Loucy (cell line): ENCODE data around the gene GALNT7.
A peak's percentile ranks its signal among the peaks of the same experiment; 100 is the strongest.

Experiments
- H2AFZ ChIP-seq: fragments of 200-600 bp; sonication (generic); 2 replicates; pipeline ENCODE4 v1.6.0; 2016; ENCODE audit warnings: antibody characterized with exemption, mild to moderate bottlenecking, low read length, moderate library complexity
- H3F3A ChIP-seq: fragments of 200-600 bp; 2 replicates; pipeline ENCODE4 v1.6.0; 2016; ENCODE audit warnings: antibody characterized with exemption, low read depth, mild to moderate bottlenecking
- H3K27me3 ChIP-seq: fragments of 200-600 bp; sonication (generic); 2 replicates; pipeline ENCODE4 v1.6.1; 2014; ENCODE audit warnings: low read length, mild to moderate bottlenecking; ENCODE audit not compliant: insufficient read depth, poor library complexity, severe bottlenecking
- H3K36me3 ChIP-seq: fragments of 200-600 bp; sonication (generic); 2 replicates; pipeline ENCODE4 v1.6.1; 2016; ENCODE audit warnings: low read length; ENCODE audit not compliant: insufficient read depth
- H3K4me1 ChIP-seq: fragments of 200-600 bp; sonication (generic); 2 replicates; pipeline ENCODE4 v1.5.1; 2014; ENCODE audit warnings: low read length, mild to moderate bottlenecking; ENCODE audit not compliant: insufficient read depth, poor library complexity, severe bottlenecking
- H3K4me2 ChIP-seq: fragments of 200-600 bp; sonication (generic); 2 replicates; pipeline ENCODE4 v1.6.0; 2014; ENCODE audit warnings: antibody characterized with exemption, low read length, low read depth, mild to moderate bottlenecking; ENCODE audit not compliant: poor library complexity, severe bottlenecking
- H3K4me3 ChIP-seq: fragments of 200-600 bp; sonication (generic); 2 replicates; pipeline ENCODE4 v1.5.1; 2014; ENCODE audit warnings: low read length, mild to moderate bottlenecking, mixed read lengths; ENCODE audit not compliant: poor library complexity, severe bottlenecking
- H3K79me2 ChIP-seq: fragments of 200-600 bp; sonication (generic); 2 replicates; pipeline ENCODE4 v1.6.1; 2014; ENCODE audit warnings: low read length; ENCODE audit not compliant: insufficient read depth
- H3K9ac ChIP-seq: fragments of 200-600 bp; sonication (generic); 2 replicates; pipeline ENCODE4 v1.6.0; 2014; ENCODE audit warnings: mild to moderate bottlenecking, low read depth, low read length, moderate library complexity; ENCODE audit not compliant: poor library complexity, severe bottlenecking
- H3K9me2 ChIP-seq: fragments of 200-600 bp; sonication (generic); replicated peaks from 2 replicates; pipeline ENCODE4 v1.6.1; 2016; ENCODE audit warnings: low read depth, low read length, mixed read lengths
- H3K9me3 ChIP-seq: fragments of 200-600 bp; sonication (generic); 2 replicates; pipeline ENCODE4 v1.6.1; 2014; ENCODE audit warnings: mild to moderate bottlenecking, antibody characterized with exemption, low read length, low read depth; ENCODE audit not compliant: insufficient read depth
- H4K20me1 ChIP-seq: fragments of 200-600 bp; sonication (generic); 2 replicates; pipeline ENCODE4 v1.6.0; 2014; ENCODE audit warnings: antibody characterized with exemption, low read length, mild to moderate bottlenecking; ENCODE audit not compliant: insufficient read depth, poor library complexity, severe bottlenecking
- EZH2phosphoT487 ChIP-seq: fragments of 200-600 bp; IDR thresholded peaks from 2 replicates; pipeline ENCODE4 v1.6.1; 2018; ENCODE audit warnings: antibody characterized with exemption, mild to moderate bottlenecking, moderate library complexity, borderline replicate concordance
- TF ChIP-seq, protein P1 (sequence below): fragments of 200-600 bp; sonication (generic); conservative IDR thresholded peaks from 2 replicates; pipeline ENCODE4 v1.5.1; 2014; ENCODE audit warnings: mild to moderate bottlenecking, antibody characterized with exemption, low read length

The GALNT7 gene

DNA sequence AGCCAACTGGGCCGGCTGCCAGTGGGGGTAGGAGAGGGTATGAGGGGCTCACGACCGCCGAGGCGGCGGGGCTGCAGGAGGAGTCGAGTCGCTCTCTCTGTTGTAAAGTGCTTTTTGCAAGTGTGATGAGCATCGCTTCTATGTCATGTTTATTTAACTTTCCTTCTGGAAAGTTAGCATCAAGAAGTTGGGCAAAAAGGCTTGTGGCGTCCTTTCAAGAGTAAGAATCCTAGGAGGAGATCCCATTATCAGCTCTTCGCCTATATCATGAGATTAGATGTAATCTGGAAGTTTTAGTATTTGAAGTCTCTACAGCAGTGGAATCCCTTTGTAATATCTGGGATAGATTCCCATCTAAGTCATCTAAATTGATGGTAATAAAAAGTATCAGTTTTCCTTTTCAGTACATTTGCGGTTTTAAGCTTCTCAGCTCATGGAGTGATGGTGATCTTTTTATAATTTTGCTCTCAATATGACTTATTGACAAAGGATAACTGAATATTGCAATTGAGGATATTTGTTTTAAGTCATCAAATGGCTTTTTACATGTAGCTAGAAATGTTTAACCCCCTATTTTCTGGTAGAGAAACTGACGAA, 1.7 kb downstream of the GALNT7 start:
- Histone ChIP-seq H3K4me1 (peaks cover 75% of the 10 kb centered on the region), H3K27me3 (no peaks in the 10 kb centered on the region), H3F3A (no peaks in the 10 kb centered on the region), H2AFZ (no peak overlapping the region), H3K9me3 (no peaks in the 10 kb centered on the region), H4K20me1 (peaks cover 51% of the 10 kb centered on the region), H3K4me3 (peak overlapping the region; percentile 97), H3K9me2 (no peaks in the 10 kb centered on the region), H3K4me2 (peak overlapping the region; percentile 97), H3K9ac (peak overlapping the region; percentile 86), H3K79me2 (peaks cover 75% of the 10 kb centered on the region), H3K36me3 (no peaks in the 10 kb centered on the region)
- TF ChIP-seq, protein P1, sequence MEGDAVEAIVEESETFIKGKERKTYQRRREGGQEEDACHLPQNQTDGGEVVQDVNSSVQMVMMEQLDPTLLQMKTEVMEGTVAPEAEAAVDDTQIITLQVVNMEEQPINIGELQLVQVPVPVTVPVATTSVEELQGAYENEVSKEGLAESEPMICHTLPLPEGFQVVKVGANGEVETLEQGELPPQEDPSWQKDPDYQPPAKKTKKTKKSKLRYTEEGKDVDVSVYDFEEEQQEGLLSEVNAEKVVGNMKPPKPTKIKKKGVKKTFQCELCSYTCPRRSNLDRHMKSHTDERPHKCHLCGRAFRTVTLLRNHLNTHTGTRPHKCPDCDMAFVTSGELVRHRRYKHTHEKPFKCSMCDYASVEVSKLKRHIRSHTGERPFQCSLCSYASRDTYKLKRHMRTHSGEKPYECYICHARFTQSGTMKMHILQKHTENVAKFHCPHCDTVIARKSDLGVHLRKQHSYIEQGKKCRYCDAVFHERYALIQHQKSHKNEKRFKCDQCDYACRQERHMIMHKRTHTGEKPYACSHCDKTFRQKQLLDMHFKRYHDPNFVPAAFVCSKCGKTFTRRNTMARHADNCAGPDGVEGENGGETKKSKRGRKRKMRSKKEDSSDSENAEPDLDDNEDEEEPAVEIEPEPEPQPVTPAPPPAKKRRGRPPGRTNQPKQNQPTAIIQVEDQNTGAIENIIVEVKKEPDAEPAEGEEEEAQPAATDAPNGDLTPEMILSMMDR: no peak
- TF ChIP-seq EZH2phosphoT487: no peak

DNA sequence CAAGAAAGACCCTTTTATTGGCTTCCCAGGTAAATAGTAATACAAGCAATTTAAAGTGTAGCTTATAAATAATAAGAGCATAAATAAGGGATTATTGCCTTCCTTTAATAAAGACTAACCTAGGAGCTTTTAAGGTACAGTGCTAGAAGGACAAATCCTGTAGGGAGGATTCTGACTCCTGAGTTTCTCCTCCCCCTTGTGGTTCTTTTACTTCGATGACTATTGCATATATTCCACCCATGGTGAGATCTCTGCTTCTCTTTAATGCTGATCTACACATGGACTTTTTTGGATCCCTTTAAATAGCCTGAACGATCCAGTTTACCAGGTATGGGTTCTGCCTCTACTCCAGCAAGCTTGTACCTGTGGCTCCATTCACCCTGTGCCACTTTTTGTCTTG, 2.5 kb downstream of the GALNT7 start:
- Histone ChIP-seq H2AFZ (no peak overlapping the region), H3K79me2 (peaks cover 83% of the 10 kb centered on the region), H3K4me3 (peak overlapping the region; percentile 97), H3K36me3 (no peaks in the 10 kb centered on the region), H3K4me2 (peak overlapping the region; percentile 97), H3K9me3 (no peaks in the 10 kb centered on the region), H4K20me1 (peaks cover 59% of the 10 kb centered on the region), H3K27me3 (no peaks in the 10 kb centered on the region), H3K4me1 (peaks cover 75% of the 10 kb centered on the region), H3K9me2 (no peaks in the 10 kb centered on the region), H3K9ac (peak overlapping the region; percentile 86), H3F3A (no peaks in the 10 kb centered on the region)
- TF ChIP-seq EZH2phosphoT487: no peak
- TF ChIP-seq, protein P1: peak; percentile 54

DNA sequence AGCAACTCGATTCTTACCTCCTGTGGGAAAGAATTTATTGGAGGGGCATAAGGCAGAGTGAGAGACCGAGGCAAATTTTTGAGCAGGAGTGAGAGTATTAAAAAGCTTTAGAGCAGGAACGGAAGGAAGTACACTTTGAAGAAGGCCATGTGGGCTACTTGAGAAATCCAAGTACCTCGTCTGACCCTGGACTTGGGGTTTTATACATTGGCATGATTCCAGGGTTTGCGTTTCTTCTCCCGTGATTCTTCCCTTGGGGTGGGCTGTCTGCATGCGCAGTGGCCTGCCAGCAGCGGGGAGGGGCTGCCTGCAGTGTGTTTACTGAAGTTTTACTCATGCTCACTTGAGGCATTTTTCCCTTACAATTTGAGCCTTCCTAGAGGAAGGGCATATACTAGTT, 3.4 kb downstream of the GALNT7 start:
- Histone ChIP-seq H3F3A (no peaks in the 10 kb centered on the region), H3K79me2 (peaks cover 84% of the 10 kb centered on the region), H3K4me2 (peak overlapping the region; percentile 97), H3K4me3 (peak overlapping the region; percentile 97), H2AFZ (no peak overlapping the region), H4K20me1 (peaks cover 68% of the 10 kb centered on the region), H3K27me3 (no peaks in the 10 kb centered on the region), H3K9me3 (no peaks in the 10 kb centered on the region), H3K4me1 (peaks cover 76% of the 10 kb centered on the region), H3K9ac (peak overlapping the region; percentile 86), H3K36me3 (no peaks in the 10 kb centered on the region), H3K9me2 (no peaks in the 10 kb centered on the region)
- TF ChIP-seq, protein P1: no peak
- no peak for TF ChIP-seq EZH2phosphoT487
